Uterus (tissue), 4 donors: Measurements from ENCODE around the gene NAGPA. TPM values are rescaled to one million over a fixed set of nuclear protein-coding genes. Genes with fewer than 3 reads are reported as not detected.

ENCODE experiments used
- DNase-seq, 2 donors: peaks; one replicate each; pipeline ENCODE4 v3.0.0-alpha.2; 2019 to 2020
- H3K27ac ChIP-seq, 2 donors: fragments of 200-600 bp; sonication (generic); 1 replicate in 1 of 2; 2 replicates in 1 of 2; pipeline ENCODE4 v1.5.1; 2016 to 2018
- H3K27me3 ChIP-seq, 2 donors: fragments of 200-600 bp; sonication (generic); one replicate each; pipeline ENCODE4 v1.5.1; 2018 to 2019; ENCODE audit warnings: control low read depth in 1 of 2
- H3K36me3 ChIP-seq, 2 donors: fragments of 200-600 bp; sonication (generic); one replicate each; pipeline ENCODE4 v1.5.1; 2019; ENCODE audit warnings: control low read depth in 1 of 2
- H3K4me1 ChIP-seq, 2 donors: fragments of 200-600 bp; sonication (generic); one replicate each; pipeline ENCODE4 v1.5.1; 2018 to 2019; ENCODE audit warnings: control low read depth in 1 of 2
- H3K4me3 ChIP-seq, 2 donors: fragments of 200-600 bp; sonication (generic); 1 replicate in 1 of 2; 2 replicates in 1 of 2; pipeline ENCODE4 v1.5.1; 2018 to 2019; ENCODE audit warnings: mild to moderate bottlenecking in 1 of 2
- H3K9me3 ChIP-seq, 2 donors: fragments of 200-600 bp; sonication (generic); one replicate each; pipeline ENCODE4 v1.5.1; 2019; ENCODE audit warnings: control low read depth in 1 of 2
- CTCF ChIP-seq, 4 experiments: fragments of 200-600 bp in 2 of 4; fragments of 450-650 bp in 2 of 4; sonication (generic) in 2 of 4; IDR thresholded peaks; one replicate each; pipeline ENCODE4 v1.5.1; 2016 to 2019; ENCODE audit warnings: antibody characterized with exemption in 4 of 4, mild to moderate bottlenecking in 2 of 4, moderate library complexity in 1 of 4
- POLR2A ChIP-seq, 2 donors: fragments of 450-650 bp; IDR thresholded peaks; one replicate each; pipeline ENCODE4 v1.6.1; 2016; ENCODE audit warnings: antibody characterized with exemption in 2 of 2, mild to moderate bottlenecking in 1 of 2, moderate library complexity in 1 of 2
- intact Hi-C: fragments of 100-400 bp; cut with DNase I; formaldehyde crosslinking; loops from one replicate; pipeline ENCODE4 v1.15.1; 2023; ENCODE audit warnings: low total_unique reads
- total RNA-seq, 4 donors: library from RNA; depleted of rRNA in 3 of 4; stranded (reverse); fragments of >200 nt in 3 of 4; gene quantifications; one replicate each; pipeline versions ENCODE4 v1.1.0 to v1.2.4, GENCODE V29; 2014 to 2023
- donor health status: DM: yes; HTN: yes; CAD: no.

NAGPA gene
- total RNA-seq, 4 donors from 2014 or later = 0.29 to 11.3 (median 8.2) TPM

DNA sequence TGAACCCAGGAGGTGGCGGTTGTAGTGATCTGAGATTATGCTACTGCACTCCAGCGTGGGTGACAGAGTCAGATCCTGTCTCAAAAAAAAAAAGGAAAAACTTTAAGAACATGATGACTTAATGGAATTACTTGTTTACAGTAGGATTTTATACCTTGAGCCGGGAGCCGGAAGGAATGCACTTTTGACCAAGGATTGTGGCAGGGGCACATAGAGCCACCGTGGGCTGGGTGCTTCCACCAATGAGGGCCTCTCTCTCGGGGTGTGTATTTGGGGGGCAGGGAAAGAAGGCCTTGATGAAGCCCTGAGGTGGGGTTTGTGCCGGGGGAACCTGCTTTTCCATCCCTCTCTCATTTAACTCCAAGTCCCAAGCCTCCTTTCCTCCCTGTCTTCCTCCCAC is 6.7 kb upstream of the NAGPA start:
- intact Hi-C loops = no loop called here
- H3K4me3 ChIP-seq = no peak overlapping the region
- DNase-seq = no peak
- no peaks in the 10 kb centered on the region for H3K36me3 ChIP-seq
- no peaks in the 10 kb centered on the region for H3K27me3 ChIP-seq
- TF ChIP-seq POLR2A (IDR thresholded peaks at IDR 0.05) (no peak), CTCF (IDR thresholded peaks at IDR 0.05) (no peak)
- no peaks in the 10 kb centered on the region for H3K4me1 ChIP-seq
- H3K27ac ChIP-seq = no peak overlapping the region
- H3K9me3 ChIP-seq = no peaks in the 10 kb centered on the region

DNA sequence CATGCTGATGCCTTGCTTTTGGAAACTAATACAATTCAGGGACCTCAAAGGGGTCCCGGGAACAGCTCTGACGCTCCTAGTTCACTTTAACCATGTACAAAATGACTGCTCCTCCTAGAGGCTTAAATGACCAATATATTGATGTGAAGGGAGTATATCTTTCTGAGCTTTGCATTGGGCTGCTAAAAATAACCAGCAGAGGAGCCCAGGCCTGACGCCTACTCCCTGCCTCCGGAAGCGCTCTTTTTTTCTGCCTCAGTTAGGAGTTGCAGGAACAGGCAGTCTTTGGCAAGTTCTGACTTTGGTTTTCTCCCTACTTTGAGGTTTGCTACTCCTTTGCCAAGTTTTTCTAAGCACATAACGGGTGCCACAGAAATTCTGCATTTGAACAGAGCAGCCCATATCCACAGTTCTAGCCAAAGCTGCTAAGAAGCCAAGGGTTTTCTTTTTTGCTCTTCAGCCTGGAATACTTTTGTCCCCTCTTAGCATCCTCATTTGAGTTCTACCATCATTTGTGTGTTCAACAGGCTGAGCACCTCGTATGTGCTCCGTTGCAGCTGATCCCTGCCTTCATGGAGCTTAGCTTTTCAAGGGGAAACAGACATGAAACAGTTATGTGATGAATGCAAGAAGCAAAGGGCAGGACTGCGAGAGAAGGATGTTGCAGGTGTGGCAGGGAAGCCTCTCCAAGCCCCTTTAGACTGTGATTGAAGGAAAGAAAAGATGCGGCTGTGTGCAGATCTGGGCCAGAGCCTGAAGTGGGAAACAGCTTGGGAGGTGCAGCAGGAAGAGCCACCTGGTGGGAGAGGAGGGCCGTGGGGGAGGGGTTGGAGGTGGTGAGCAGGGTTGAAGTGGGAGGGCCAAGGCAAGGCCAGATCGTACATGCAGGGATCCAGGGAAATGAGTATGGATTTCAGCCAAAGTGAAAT is 2.8 kb upstream of the NAGPA start:
- Histone ChIP-seq H3K4me3 (no peak overlapping the region), H3K27ac (no peak overlapping the region), H3K4me1 (peaks cover 0 to 7% of the 10 kb centered on the region in 2 donors), H3K9me3 (no peaks in the 10 kb centered on the region), H3K36me3 (no peaks in the 10 kb centered on the region), H3K27me3 (no peaks in the 10 kb centered on the region)
- no peak for DNase-seq
- intact Hi-C loops = no loop called here
- no peak for TF ChIP-seq CTCF (IDR thresholded peaks at IDR 0.05)
- TF ChIP-seq POLR2A (IDR thresholded peaks at IDR 0.05) = no peak

DNA sequence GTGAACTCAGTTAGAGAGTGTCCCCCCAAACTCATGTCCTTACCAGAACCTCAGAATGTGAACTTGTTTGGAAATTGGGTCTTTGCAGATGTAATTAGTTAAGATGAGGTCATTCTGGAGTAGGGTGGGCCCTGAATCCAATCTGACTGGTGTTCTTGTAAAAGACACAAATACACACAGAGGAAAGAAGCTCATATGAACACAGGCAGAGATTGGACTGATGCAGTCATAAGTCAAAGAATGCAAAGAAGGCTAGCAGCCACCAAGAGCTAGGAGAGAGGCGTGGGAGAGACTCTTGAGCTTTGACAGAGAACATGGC is 2.1 kb upstream of the NAGPA start:
- Histone ChIP-seq H3K4me1 (peaks cover 0 to 7% of the 10 kb centered on the region in 2 donors), H3K9me3 (no peaks in the 10 kb centered on the region), H3K27ac (no peak overlapping the region), H3K27me3 (no peaks in the 10 kb centered on the region), H3K4me3 (no peak overlapping the region), H3K36me3 (no peaks in the 10 kb centered on the region)
- intact Hi-C loops = no loop called here
- TF ChIP-seq POLR2A (IDR thresholded peaks at IDR 0.05) (no peak), CTCF (IDR thresholded peaks at IDR 0.05) (no peak)
- DNase-seq = no peak

GRCh38 chr16:5034167-5034523 is 410 bp upstream of the NAGPA start:
- no peak for TF ChIP-seq CTCF (IDR thresholded peaks at IDR 0.05)
- no peak for TF ChIP-seq POLR2A (IDR thresholded peaks at IDR 0.05)
- H3K36me3 ChIP-seq = no peaks in the 10 kb centered on the region
- peak overlapping the region; percentile 56 to 63 for H3K4me3 ChIP-seq
- DNase-seq = no peak
- H3K4me1 ChIP-seq = peaks cover 0 to 7% of the 10 kb centered on the region in 2 donors
- H3K27me3 ChIP-seq = no peaks in the 10 kb centered on the region
- no peaks in the 10 kb centered on the region for H3K9me3 ChIP-seq
- H3K27ac ChIP-seq = peak overlapping the region; percentile 46
- intact Hi-C loops = no loop called here

- no peak for DNase-seq
- Histone ChIP-seq H3K36me3 (no peaks in the 10 kb centered on the region), H3K27me3 (no peaks in the 10 kb centered on the region), H3K4me3 (peak overlapping the region in 1 of 2 donors; percentile 63), H3K27ac (no peak overlapping the region), H3K9me3 (no peaks in the 10 kb centered on the region), H3K4me1 (peaks cover 0 to 7% of the 10 kb centered on the region in 2 donors)
- TF ChIP-seq CTCF (IDR thresholded peaks at IDR 0.05) (no peak), POLR2A (IDR thresholded peaks at IDR 0.05) (no peak)
- intact Hi-C loops = no loop called here
Observed at GRCh38 chr16:5032748-5033167, 977 bp downstream of the NAGPA start.
